H1 (cell line): ENCODE data around the gene ASCC2. TPM values are rescaled to one million over a fixed set of nuclear protein-coding genes. Genes with fewer than 3 reads are reported as not detected.

Experiments used
- CTCF ChIA-PET: fragments of 300-600 bp; sonication (Branson Sonifier 250); formaldehyde crosslinking; loops from one replicate; lab custom pipeline; 2021; ENCODE audit not compliant: partially characterized antibody; lab: Charles Lee
- POLR2A ChIA-PET: fragments of 300-600 bp; sonication (Branson Sonifier 250); formaldehyde crosslinking; loops from one replicate; lab custom pipeline; 2021; ENCODE audit warnings: inconsistent platforms; ENCODE audit not compliant: partially characterized antibody; lab: Charles Lee
- DNase-seq, 2 experiments: peaks; one replicate each; pipeline versions ENCODE4 v3.0.0 to v3.0.0-alpha.2; 2010 to 2022; ENCODE audit warnings: low spot score in 2 of 2, low read depth in 1 of 2, mixed read lengths in 1 of 2
- FAIRE-seq: peaks from 2 replicates; lab custom pipeline; 2011; peaks lifted over from hg19 to GRCh38; lab: Jason Lieb, UNC
- H2AFZ ChIP-seq: 2 replicates; pipeline ENCODE4 v1.8.1; 2012; ENCODE audit warnings: low read length, inconsistent platforms
- H2AK5ac ChIP-seq: 2 replicates; pipeline ENCODE4 v1.6.1; 2013; ENCODE audit warnings: low read depth, low read length
- H2BK120ac ChIP-seq: replicated peaks from 2 replicates; pipeline ENCODE3; 2013; ENCODE audit warnings: low read depth, low read length, inconsistent platforms
- H2BK12ac ChIP-seq: 2 replicates; pipeline ENCODE4 v1.6.1; 2013; ENCODE audit warnings: low read depth, low read length
- H2BK15ac ChIP-seq: 2 replicates; pipeline ENCODE4 v1.6.1; 2013; ENCODE audit warnings: low read length
- H2BK20ac ChIP-seq: 2 replicates; pipeline ENCODE4 v1.6.1; 2013; ENCODE audit warnings: low read length
- H2BK5ac ChIP-seq: 2 replicates; pipeline ENCODE4 v1.6.1; 2013; ENCODE audit warnings: low read depth, low read length
- H3K14ac ChIP-seq: 2 replicates; pipeline ENCODE4 v1.6.1; 2013; ENCODE audit warnings: inconsistent platforms; ENCODE audit not compliant: insufficient read length
- H3K18ac ChIP-seq: 2 replicates; pipeline ENCODE4 v1.6.1; 2013; ENCODE audit warnings: low read length; ENCODE audit errors: extremely low read depth
- H3K23ac ChIP-seq: 2 replicates; pipeline ENCODE4 v1.6.1; 2013; ENCODE audit warnings: inconsistent platforms; ENCODE audit not compliant: insufficient read length
- H3K23me2 ChIP-seq: 2 replicates; pipeline ENCODE4 v1.6.1; 2013; ENCODE audit warnings: low read depth, low read length
- H3K27ac ChIP-seq: 2 replicates; pipeline ENCODE4 v1.6.1; 2011; ENCODE audit warnings: low read depth, low read length, inconsistent platforms
- H3K27me3 ChIP-seq, 4 experiments: replicated peaks in 1 of 4; 1 replicate in 1 of 4; 2 replicates in 3 of 4; pipeline versions ENCODE4 v1.6.1 to v1.8.1; 2011 to 2013; ENCODE audit warnings: low read length in 3 of 4, mild to moderate bottlenecking in 3 of 4, inconsistent platforms in 2 of 4, mixed read lengths in 2 of 4, moderate library complexity in 1 of 4; ENCODE audit not compliant: control insufficient read depth in 3 of 4, insufficient read depth in 3 of 4; ENCODE audit errors: extremely low read depth in 1 of 4
- H3K36me3 ChIP-seq, 4 experiments: 2 replicates each; pipeline versions ENCODE4 v1.6.1 to v1.8.1; 2011 to 2013; ENCODE audit warnings: mild to moderate bottlenecking in 4 of 4, low read length in 3 of 4, moderate library complexity in 2 of 4, control low read depth in 1 of 4, inconsistent platforms in 1 of 4; ENCODE audit not compliant: insufficient read depth in 4 of 4, control insufficient read depth in 2 of 4
- H3K4ac ChIP-seq: replicated peaks from 2 replicates; pipeline ENCODE3; 2013; ENCODE audit warnings: low read length, low read depth, mixed read lengths, inconsistent platforms; ENCODE audit not compliant: insufficient read length
- H3K4me1 ChIP-seq, 4 experiments: replicated peaks in 1 of 4; 1 replicate in 1 of 4; 2 replicates in 3 of 4; pipeline versions ENCODE4 v1.6.1 to v1.8.1; 2011 to 2013; ENCODE audit warnings: low read length in 3 of 4, inconsistent platforms in 2 of 4, mixed read lengths in 1 of 4; ENCODE audit not compliant: insufficient read depth in 4 of 4, control insufficient read depth in 3 of 4
- H3K4me2 ChIP-seq, 2 experiments: 2 replicates each; pipeline versions ENCODE4 v1.6.1 to v1.8.1; 2011 to 2013; ENCODE audit warnings: low read depth in 2 of 2, low read length in 2 of 2, control low read depth in 1 of 2, inconsistent platforms in 1 of 2, mild to moderate bottlenecking in 1 of 2; ENCODE audit not compliant: insufficient read depth in 1 of 2
- H3K4me3 ChIP-seq, 4 experiments: fragments of 200-600, 300-600 bp in 1 of 4; sonication (generic), shearing (Covaris generic), sonication (Bioruptor Twin) in 1 of 4; 2 replicates each; pipeline versions ENCODE4 v1.5.1 to v1.8.1; 2011 to 2016; ENCODE audit warnings: low read length in 4 of 4, low read depth in 3 of 4, control low read depth in 2 of 4, inconsistent platforms in 2 of 4, mild to moderate bottlenecking in 2 of 4, mixed read lengths in 1 of 4, moderate library complexity in 1 of 4; ENCODE audit not compliant: insufficient read depth in 2 of 4; ENCODE audit errors: extremely low read depth in 1 of 4
- H3K56ac ChIP-seq: replicated peaks from 2 replicates; pipeline ENCODE3; 2013; ENCODE audit warnings: low read depth, mild to moderate bottlenecking, mixed read lengths, low read length, inconsistent platforms; ENCODE audit not compliant: insufficient read length
- H3K79me1 ChIP-seq: 2 replicates; pipeline ENCODE4 v1.6.1; 2013; ENCODE audit warnings: low read depth, low read length, control low read depth
- H3K79me2 ChIP-seq, 2 experiments: 2 replicates each; pipeline versions ENCODE4 v1.6.1 to v1.8.1; 2012 to 2013; ENCODE audit warnings: low read length in 2 of 2, mild to moderate bottlenecking in 2 of 2, inconsistent platforms in 1 of 2; ENCODE audit not compliant: insufficient read depth in 2 of 2, control insufficient read depth in 1 of 2
- H3K9ac ChIP-seq, 4 experiments: replicated peaks in 1 of 4; 1 replicate in 1 of 4; 2 replicates in 3 of 4; pipeline versions ENCODE4 v1.6.1 to v1.8.1; 2011 to 2013; ENCODE audit warnings: low read depth in 3 of 4, low read length in 3 of 4, control low read depth in 2 of 4, mild to moderate bottlenecking in 2 of 4, moderate library complexity in 2 of 4, inconsistent platforms in 1 of 4; ENCODE audit errors: extremely low read depth in 1 of 4
- H3K9me3 ChIP-seq, 2 experiments: 2 replicates each; pipeline versions ENCODE4 v1.6.1 to v1.8.1; 2012 to 2013; ENCODE audit warnings: mild to moderate bottlenecking in 2 of 2, moderate library complexity in 2 of 2, control low read depth in 1 of 2, inconsistent platforms in 1 of 2, low read depth in 1 of 2, low read length in 1 of 2, mixed read lengths in 1 of 2; ENCODE audit not compliant: insufficient read depth in 2 of 2
- H4K20me1 ChIP-seq, 2 experiments: replicated peaks in 1 of 2; 2 replicates each; pipeline versions ENCODE3 to v1.8.1; 2011 to 2013; ENCODE audit warnings: inconsistent platforms in 2 of 2, low read length in 2 of 2, mild to moderate bottlenecking in 1 of 2; ENCODE audit not compliant: insufficient read depth in 2 of 2, control insufficient read depth in 1 of 2
- H4K5ac ChIP-seq: 2 replicates; pipeline ENCODE4 v1.6.1; 2013; ENCODE audit warnings: low read length, low read depth, mixed read lengths, inconsistent platforms; ENCODE audit not compliant: insufficient read length
- H4K8ac ChIP-seq: 2 replicates; pipeline ENCODE4 v1.8.0; 2013; ENCODE audit warnings: mild to moderate bottlenecking, moderate library complexity, low read length, inconsistent platforms; ENCODE audit not compliant: insufficient read depth; ENCODE audit errors: extremely low read depth
- H4K91ac ChIP-seq: replicated peaks from 2 replicates; pipeline ENCODE3; 2013; ENCODE audit warnings: low read length, mixed read lengths, inconsistent platforms; ENCODE audit not compliant: insufficient read length
- CHD1 ChIP-seq: IDR thresholded peaks from 2 replicates; pipeline ENCODE4 v1.6.1; 2012; ENCODE audit warnings: low read depth, low read length, improper control_type of control experiment
- CHD2 ChIP-seq: IDR thresholded peaks from 2 replicates; pipeline ENCODE4 v1.6.1; 2012; ENCODE audit warnings: low read length, improper control_type of control experiment
- EGR1 ChIP-seq: IDR thresholded peaks from 2 replicates; pipeline ENCODE4 v1.6.1; 2011; ENCODE audit warnings: low read depth, low read length, borderline replicate concordance
- KDM1A ChIP-seq: fragments of 200-600, 300-600 bp; sonication (generic); IDR thresholded peaks from 2 replicates; pipeline ENCODE4 v1.7.1; 2016; ENCODE audit warnings: mild to moderate bottlenecking, low read length, borderline replicate concordance
- MAX ChIP-seq: IDR thresholded peaks from 2 replicates; pipeline ENCODE4 v1.6.1; 2012; ENCODE audit warnings: inconsistent platforms
- POLR2A ChIP-seq, 2 experiments: IDR thresholded peaks; 1 replicate in 1 of 2; 2 replicates in 1 of 2; pipeline ENCODE4 v1.6.1; 2011; ENCODE audit warnings: low read depth in 2 of 2, low read length in 2 of 2, mild to moderate bottlenecking in 2 of 2; ENCODE audit errors: control extremely low read depth in 1 of 2
- RNF2 ChIP-seq: fragments of 200-900, 300-1000 bp; sonication (generic); IDR thresholded peaks from 2 replicates; pipeline ENCODE4 v1.7.1; 2016; ENCODE audit warnings: borderline replicate concordance, low read depth, mild to moderate bottlenecking, antibody characterized with exemption, low read length; ENCODE audit not compliant: poor library complexity, severe bottlenecking; ENCODE audit errors: missing control alignments
- WGBS, 2 experiments: shearing (Covaris generic) in 1 of 2; methylation state at CpG; one replicate each; pipeline versions ENCODE4 v1.1.6 to v1.1.7; 2013 to 2015; ENCODE audit warnings: low lambda C conversion rate in 2 of 2, mixed read lengths in 2 of 2, inconsistent platforms in 1 of 2, low coverage in 1 of 2, missing lambda C conversion rate in 1 of 2; ENCODE audit not compliant: insufficient replicate concordance in 2 of 2, insufficient coverage in 1 of 2, insufficient read length in 1 of 2; ENCODE audit errors: extremely low coverage in 1 of 2, missing lambda C conversion rate in 1 of 2; 5-methylcytosine and 5-hydroxymethylcytosine counted together
- polyA plus RNA-seq, 7 experiments: library from polyadenylated mRNA; depleted of rRNA in 3 of 7; stranded (reverse) in 5 of 7; unstranded in 2 of 7; fragments of >200 nt in 5 of 7; fragments of 200-250 nt in 2 of 7; gene quantifications; 1 replicate in 5 of 7; 2 replicates in 1 of 7; 4 replicates in 1 of 7; pipeline versions ENCODE4 v1.2.1 to v1.2.3, GENCODE V29; 2011 to 2013; ENCODE audit warnings: missing spikeins in 2 of 7, mixed read lengths in 2 of 7
- total RNA-seq: library from RNA; stranded (reverse); fragmentation: NEBNext Ultra II Directional; extraction: Animal tissue kit (Norgen Biotek cat#: 25700); gene quantifications from 2 replicates; pipeline ENCODE4 v1.2.1, GENCODE V29; 2021

ASCC2 gene
- total and polyA plus RNA-seq, 2 of the 8 experiments (the other 6 are each of a cell fraction or from before 2014, with no cell fraction given) = 35.0 to 35.8 TPM

- Histone ChIP-seq H3K9me3 (no peaks in the 10 kb centered on the region), H4K91ac (no peak overlapping the region), H3K27ac (no peak overlapping the region), H2BK5ac (peak overlapping the region; percentile 75; the same call in 1 of the 2 replicates), H3K79me2 (peaks cover 0 to 51% of the 10 kb centered on the region in 2 experiments; a peak in 2 of 4 replicates), H3K79me1 (no peaks in the 10 kb centered on the region), H3K4ac (no peak overlapping the region), H2AFZ (no peak overlapping the region; the same call in 1 of the 2 replicates), H3K14ac (no peak overlapping the region), H3K4me2 (peak overlapping the region; percentile 45 to 75), H3K56ac (no peak overlapping the region), H2BK120ac (no peak overlapping the region), H2BK12ac (no peak overlapping the region), H2BK15ac (no peak overlapping the region), H4K5ac (peak overlapping the region; percentile 44), H4K20me1 (peaks cover 0 to 5% of the 10 kb centered on the region in 2 experiments), H3K9ac (peak overlapping the region; percentile 35 to 53 (median 44); a peak in 4 of 7 replicates), H3K23ac (no peak overlapping the region), H3K18ac (no peak overlapping the region), H2BK20ac (no peak overlapping the region), H4K8ac (no peak overlapping the region), H3K4me1 (peaks cover 0 to 5% (median 3%) of the 10 kb centered on the region in 4 experiments; a peak in 4 of 7 replicates), H3K4me3 (peak overlapping the region; percentile 84 to 96 (median 86)), H3K27me3 (no peaks in the 10 kb centered on the region), H3K23me2 (0 out of 2 replicates have a peak, but pooled peaks cover 2% of the 10 kb centered on the region), H3K36me3 (no peaks in the 10 kb centered on the region), H2AK5ac (no peak overlapping the region)
- ChIA-PET POLR2A (interaction anchor here (0.6 to 1.3 kb wide), 2 partner anchors 21 to 51 kb away, joined by 3 read pairs; no protein-coding TSS in a partner anchor), CTCF (interaction anchor here (1.2 to 1.5 kb wide), 3 partner anchors 11 to 119 kb away, joined by 3 to 4 read pairs (median 3); no protein-coding TSS in a partner anchor)
- DNase-seq = no peak
- FAIRE-seq = no peak
- no peak for TF ChIP-seq KDM1A
- TF ChIP-seq EGR1 = no peak
- TF ChIP-seq MAX = no peak
- TF ChIP-seq CHD1 = no peak
- TF ChIP-seq POLR2A (IDR thresholded peaks at IDR 0.05; ENCODE audit: control extremely low read depth in 1 of 2, low read depth in 2 of 2, low read length in 2 of 2) = no peak
- TF ChIP-seq RNF2 = no peak
- no peak for TF ChIP-seq CHD2
- WGBS, 2 experiments = 14% methylated on average over 14 of the region's 14 CpGs; no CpG with 5 or more reads in 1 of the 2 experiments
Measured at GRCh38 chr22:29883775-29884097, 45.7 kb upstream of the ASCC2 start.
